GM12878 (cell line): Measurements from ENCODE around the gene FAR2.

ENCODE experiments used
- CREB1 ChIP-seq: IDR thresholded peaks from 2 replicates; pipeline ENCODE4 v1.6.1; 2012; ENCODE audit warnings: low read depth, mild to moderate bottlenecking, inconsistent platforms
- CTCF ChIP-seq, 3 experiments: IDR thresholded peaks in 2 of 3; conservative IDR thresholded peaks in 1 of 3; 2 replicates each; pipeline ENCODE4 v1.5.1; 2011; ENCODE audit warnings: low read depth in 3 of 3, low read length in 3 of 3, mild to moderate bottlenecking in 3 of 3, control low read depth in 2 of 3, moderate library complexity in 2 of 3, inconsistent platforms in 1 of 3, mixed read lengths in 1 of 3; ENCODE audit not compliant: control insufficient read depth in 2 of 3, insufficient read depth in 1 of 3; ENCODE audit errors: extremely low read depth in 1 of 3
- NKRF ChIP-seq: fragments of 450-650 bp; conservative IDR thresholded peaks from 2 replicates; pipeline ENCODE4 v1.6.1; 2017; ENCODE audit warnings: mild to moderate bottlenecking, moderate library complexity
- POLR2AphosphoS5 ChIP-seq: IDR thresholded peaks from 2 replicates; pipeline ENCODE4 v1.6.1; 2011; ENCODE audit warnings: mild to moderate bottlenecking, low read length, inconsistent platforms
- RELA ChIP-seq: fragments of 450-650 bp; IDR thresholded peaks from 2 replicates; pipeline ENCODE4 v1.8.0; 2014; ENCODE audit warnings: borderline replicate concordance; ENCODE audit not compliant: partially characterized antibody
- STAT3 ChIP-seq: IDR thresholded peaks from 2 replicates; pipeline ENCODE4 v1.6.1; 2011; ENCODE audit warnings: low read depth, low read length, improper control_type of control experiment
- YY1 ChIP-seq: IDR thresholded peaks from 2 replicates; pipeline ENCODE4 v1.6.1; 2011; ENCODE audit warnings: low read depth, mild to moderate bottlenecking, low read length
- ZNF274 ChIP-seq: IDR thresholded peaks from one replicate; pipeline ENCODE4 v1.8.0; 2011; ENCODE audit not compliant: insufficient read length, insufficient read depth

- TF ChIP-seq RELA (no peak), CTCF (IDR thresholded peaks at IDR 0.05 in 2 of 3, conservative IDR thresholded peaks at IDR 0.05 in 1 of 3; ENCODE audit: control insufficient read depth in 2 of 3, extremely low read depth in 1 of 3, insufficient read depth in 1 of 3, low read depth in 3 of 3, low read length in 3 of 3) (no peak), POLR2AphosphoS5 (no peak), STAT3 (no peak), YY1 (no peak), ZNF274 (no peak), NKRF (no peak), CREB1 (no peak)
Measured at GRCh38 chr12:29147731-29148595, 1.1 kb upstream of the FAR2 start.
